Mesothelial cell of epicardium (in vitro differentiated cells): ENCODE measurements around the gene CLIP1. TPM values are rescaled to one million over a fixed set of nuclear protein-coding genes. Genes with fewer than 3 reads are reported as not detected.

ENCODE experiments used
- DNase-seq, 2 experiments: peaks; one replicate each; pipeline ENCODE4 v3.0.0; 2021; ENCODE audit warnings: low spot score in 2 of 2; ENCODE audit not compliant: unreplicated experiment in 2 of 2
- H3K27ac Mint-ChIP-seq: 2 replicates; pipeline ENCODE4 v1.8.0; 2021; ENCODE audit warnings: mixed read lengths
- H3K27me3 Mint-ChIP-seq: 2 replicates; pipeline ENCODE4 v1.8.0; 2021; ENCODE audit warnings: low read depth, mixed read lengths
- H3K36me3 Mint-ChIP-seq: 2 replicates; pipeline ENCODE4 v1.8.0; 2021; ENCODE audit warnings: mixed read lengths
- H3K4me1 Mint-ChIP-seq: 2 replicates; pipeline ENCODE4 v1.8.0; 2021; ENCODE audit warnings: mixed read lengths
- H3K4me3 Mint-ChIP-seq: 2 replicates; pipeline ENCODE4 v1.8.0; 2021; ENCODE audit warnings: mild to moderate bottlenecking, moderate library complexity, mixed read lengths
- H3K9me3 Mint-ChIP-seq: 2 replicates; pipeline ENCODE4 v1.8.0; 2021; ENCODE audit warnings: mixed read lengths
- CTCF ChIP-seq: fragments of 200-600 bp; sonication (generic); IDR thresholded peaks from one replicate; pipeline ENCODE4 v1.5.0; 2021; ENCODE audit warnings: antibody characterized with exemption; ENCODE audit not compliant: unreplicated experiment
- total RNA-seq: library from RNA; stranded (reverse); gene quantifications from 3 replicates; pipeline ENCODE4 v1.2.1, GENCODE V29; 2021

The CLIP1 gene
- total RNA-seq, 1 donor from 2014 or later: 65.2 TPM

- Mint-ChIP-seq H3K9me3 (no peaks in the 10 kb centered on the region), H3K4me1 (peaks cover 9% of the 10 kb centered on the region), H3K27me3 (no peaks in the 10 kb centered on the region), H3K4me3 (no peak overlapping the region), H3K27ac (no peak overlapping the region), H3K36me3 (peaks cover 12% of the 10 kb centered on the region)
- DNase-seq: no peak
- no peak for TF ChIP-seq CTCF
Observed at GRCh38 chr12:122283680-122284079, 138.8 kb downstream of the CLIP1 start.

- Mint-ChIP-seq H3K4me3 (no peak overlapping the region), H3K36me3 (peaks cover 11% of the 10 kb centered on the region), H3K4me1 (peaks cover 9% of the 10 kb centered on the region), H3K9me3 (no peaks in the 10 kb centered on the region), H3K27me3 (no peaks in the 10 kb centered on the region), H3K27ac (no peak overlapping the region)
- no peak for DNase-seq
- no peak for TF ChIP-seq CTCF
Observed at GRCh38 chr12:122282061-122282460, 140.4 kb downstream of the CLIP1 start.

- H3K27me3 Mint-ChIP-seq: no peaks in the 10 kb centered on the region
- no peak overlapping the region for H3K27ac Mint-ChIP-seq
- TF ChIP-seq CTCF: no peak
- DNase-seq: no peak
- no peaks in the 10 kb centered on the region for H3K9me3 Mint-ChIP-seq
- peaks cover 9% of the 10 kb centered on the region for H3K4me1 Mint-ChIP-seq
- H3K4me3 Mint-ChIP-seq: no peak overlapping the region
- peaks cover 16% of the 10 kb centered on the region for H3K36me3 Mint-ChIP-seq
Observed at GRCh38 chr12:122276242-122276641, 146.2 kb downstream of the CLIP1 start.

GRCh38 chr12:122275459-122275858 is 147.0 kb downstream of the CLIP1 start:
- Mint-ChIP-seq H3K27me3 (no peaks in the 10 kb centered on the region), H3K36me3 (peaks cover 16% of the 10 kb centered on the region), H3K27ac (no peak overlapping the region), H3K9me3 (no peaks in the 10 kb centered on the region), H3K4me1 (peaks cover 9% of the 10 kb centered on the region), H3K4me3 (no peak overlapping the region)
- no peak for TF ChIP-seq CTCF
- DNase-seq: no peak

- Mint-ChIP-seq H3K9me3 (no peaks in the 10 kb centered on the region), H3K27me3 (peaks cover 3% of the 10 kb centered on the region), H3K4me3 (peak within 1 kb of the TSS; percentile 90), H3K36me3 (peaks cover 9% of the 10 kb centered on the region), H3K27ac (peak within 1 kb of the TSS; percentile 99), H3K4me1 (peaks cover 9% of the 10 kb centered on the region)
- TF ChIP-seq CTCF: no peak
- DNase-seq: peak; percentile 94 to 97
Observed at GRCh38 chr12:122266230-122266901, 156.1 kb downstream of the CLIP1 start, which contains the start of gene VPS33A. VPS33A (minus strand) TSS chr12:122266494; CDS start chr12:122266408, 86 bp downstream.
